Gastrocnemius medialis (tissue), 4 donors: ENCODE measurements around the gene TRIM44.

ENCODE experiments used
- CTCF ChIP-seq, 5 experiments: fragments of 450-650 bp in 3 of 5; fragments of 200-600 bp in 2 of 5; sonication (generic) in 2 of 5; IDR thresholded peaks in 4 of 5; conservative IDR thresholded peaks in 1 of 5; 1 replicate in 4 of 5; 2 replicates in 1 of 5; pipeline ENCODE4 v1.5.1; 2016 to 2019; ENCODE audit warnings: antibody characterized with exemption in 5 of 5, mild to moderate bottlenecking in 3 of 5, moderate library complexity in 3 of 5
- POLR2A ChIP-seq, 2 donors: fragments of 450-650 bp; IDR thresholded peaks; one replicate each; pipeline ENCODE4 v1.6.1; 2017; ENCODE audit warnings: antibody characterized with exemption in 2 of 2, mild to moderate bottlenecking in 2 of 2, moderate library complexity in 2 of 2

GRCh38 chr11:35655856-35656255 lies 6.7 kb upstream of the TRIM44 start:
- TF ChIP-seq CTCF (IDR thresholded peaks at IDR 0.05 in 4 of 5, conservative IDR thresholded peaks at IDR 0.05 in 1 of 5) (no peak), POLR2A (IDR thresholded peaks at IDR 0.05) (no peak)
